ENCODE measurements around the gene PHC3.
"Not testable (repeated sequence)": the region's sequence is repeated elsewhere in the genome, so short reads cannot be mapped to it uniquely, and the experiment has no call there.

PHC3 gene

GRCh38 chr3:170128259-170128976, 53.1 kb downstream of the PHC3 start:
- peak in 1 of 2 donors; percentile 37 for ATAC-seq

GRCh38 chr3:170117134-170117533, 64.4 kb downstream of the PHC3 start:
- ATAC-seq, result no peak

GRCh38 chr3:170114165-170114564, 67.4 kb downstream of the PHC3 start:
- ATAC-seq, result not testable (repeated sequence)

- ATAC-seq, result no peak
These were observed 70.3 kb downstream of the PHC3 start for GRCh38 chr3:170111147-170111771.

GRCh38 chr3:170109579-170110293, 71.8 kb downstream of the PHC3 start:
- ATAC-seq, result peak in 1 of 2 donors; percentile 28

- no peak for ATAC-seq
These were observed 72.6 kb downstream of the PHC3 start for GRCh38 chr3:170108955-170109354.

GRCh38 chr3:170107941-170108340, 73.6 kb downstream of the PHC3 start:
- ATAC-seq, result no peak

GRCh38 chr3:170102431-170102830, 79.1 kb downstream of the PHC3 start:
- no peak for ATAC-seq

- ATAC-seq, result no peak
These were observed 80.6 kb downstream of the PHC3 start for GRCh38 chr3:170100944-170101343.

GRCh38 chr3:170098753-170099152, 82.8 kb downstream of the PHC3 start:
- ATAC-seq, result peak; percentile 53 to 55

- ATAC-seq, result no peak
These were observed 85.2 kb downstream of the PHC3 start for GRCh38 chr3:170096342-170096741.

- no peak for ATAC-seq
These were observed 85.8 kb downstream of the PHC3 start for GRCh38 chr3:170095771-170096170.

GRCh38 chr3:170092907-170093306, 88.6 kb downstream of the PHC3 start:
- ATAC-seq, result no peak

- peak; percentile 41 to 48 for ATAC-seq
These were observed 90.9 kb downstream of the PHC3 start for GRCh38 chr3:170090601-170090981.

- ATAC-seq, result no peak
These were observed 91.5 kb downstream of the PHC3 start for GRCh38 chr3:170089862-170090600.

- no peak for ATAC-seq
These were observed 96.1 kb downstream of the PHC3 start for GRCh38 chr3:170085396-170085795.

- ATAC-seq, result no peak
These were observed 98.2 kb downstream of the PHC3 start for GRCh38 chr3:170083343-170083742.

- ATAC-seq, result no peak
These were observed 100.3 kb downstream of the PHC3 start for GRCh38 chr3:170081079-170081741.

GRCh38 chr3:170080605-170081004, 100.9 kb downstream of the PHC3 start:
- ATAC-seq, result no peak

- ATAC-seq, result no peak
These were observed 101.9 kb downstream of the PHC3 start for GRCh38 chr3:170079536-170080165.

GRCh38 chr3:170078620-170079281, 102.8 kb downstream of the PHC3 start:
- no peak for ATAC-seq

- ATAC-seq, result no peak
These were observed 104.2 kb downstream of the PHC3 start for GRCh38 chr3:170077361-170077760.
